OCI-LY1 (cell line): ENCODE measurements around the gene FSTL5.

Experiments used
- H2AFZ ChIP-seq: fragments of 200-600 bp; sonication (generic), shearing (Covaris generic); 2 replicates; pipeline ENCODE4 v1.6.0; 2014; ENCODE audit warnings: antibody characterized with exemption, mild to moderate bottlenecking, low read length
- H3F3A ChIP-seq: fragments of 200-600 bp; sonication (generic), shearing (Covaris generic); 2 replicates; pipeline ENCODE4 v1.6.0; 2014; ENCODE audit warnings: mild to moderate bottlenecking, antibody characterized with exemption, low read length, moderate library complexity; ENCODE audit not compliant: insufficient read depth
- H3K27ac ChIP-seq: fragments of 200-600 bp; sonication (generic); 2 replicates; pipeline ENCODE4 v1.5.1; 2014; ENCODE audit warnings: low read length, mixed run types, mild to moderate bottlenecking, low read depth; ENCODE audit not compliant: poor library complexity, severe bottlenecking
- H3K27me3 ChIP-seq: fragments of 200-600 bp; sonication (generic); 2 replicates; pipeline ENCODE4 v1.6.0; 2014; ENCODE audit warnings: antibody characterized with exemption, mild to moderate bottlenecking, low read length, moderate library complexity; ENCODE audit not compliant: insufficient read depth
- H3K36me3 ChIP-seq: fragments of 200-600 bp; sonication (generic); 2 replicates; pipeline ENCODE4 v1.6.1; 2014; ENCODE audit warnings: mild to moderate bottlenecking, antibody characterized with exemption, low read length, moderate library complexity, mixed read lengths; ENCODE audit not compliant: insufficient read depth
- H3K4me1 ChIP-seq: fragments of 200-600 bp; sonication (generic); 2 replicates; pipeline ENCODE4 v1.5.1; 2014; ENCODE audit warnings: mild to moderate bottlenecking, low read length, moderate library complexity; ENCODE audit not compliant: insufficient read depth, severe bottlenecking
- H3K4me2 ChIP-seq: fragments of 200-600 bp; sonication (generic), shearing (Covaris generic); 2 replicates; pipeline ENCODE4 v1.6.1; 2014; ENCODE audit warnings: low read length
- H3K4me3 ChIP-seq: fragments of 200-600 bp; sonication (generic); 2 replicates; pipeline ENCODE4 v1.5.1; 2014; ENCODE audit warnings: low read length, low read depth, mild to moderate bottlenecking, mixed read lengths; ENCODE audit not compliant: poor library complexity, severe bottlenecking
- H3K79me2 ChIP-seq: fragments of 200-600 bp; shearing (Covaris generic); 2 replicates; pipeline ENCODE4 v1.6.1; 2016; ENCODE audit warnings: mixed run types, low read length, mixed read lengths; ENCODE audit not compliant: insufficient read depth
- H3K9ac ChIP-seq: fragments of 200-600 bp; sonication (generic), shearing (Covaris generic); 2 replicates; pipeline ENCODE4 v1.6.1; 2014; ENCODE audit warnings: mild to moderate bottlenecking, low read length, mixed read lengths
- H3K9me2 ChIP-seq: fragments of 200-600 bp; sonication (generic), shearing (Covaris generic); 2 replicates; pipeline ENCODE4 v1.6.1; 2014; ENCODE audit warnings: low read depth, mild to moderate bottlenecking, low read length, mixed read lengths
- H3K9me3 ChIP-seq: fragments of 200-600 bp; shearing (Covaris generic); 2 replicates; pipeline ENCODE4 v1.6.1; 2014; ENCODE audit warnings: low read length, mixed read lengths
- H4K20me1 ChIP-seq: fragments of 200-600 bp; sonication (generic), shearing (Covaris generic); 2 replicates; pipeline ENCODE4 v1.6.0; 2016; ENCODE audit warnings: mild to moderate bottlenecking, low read length; ENCODE audit not compliant: insufficient read depth
- EZH2 ChIP-seq: fragments of 200-600 bp; sonication (generic), shearing (Covaris generic); IDR thresholded peaks from 2 replicates; pipeline ENCODE4 v1.8.0; 2017; ENCODE audit warnings: borderline replicate concordance, mixed run types, mild to moderate bottlenecking, antibody characterized with exemption, low read length, moderate library complexity, mixed read lengths
- TF ChIP-seq, protein P1 (sequence below): fragments of 200-600 bp; sonication (generic), shearing (Covaris generic); IDR thresholded peaks from 2 replicates; pipeline ENCODE4 v1.5.1; 2017; ENCODE audit warnings: mild to moderate bottlenecking, antibody characterized with exemption, low read length, moderate library complexity, mixed read lengths

Gene FSTL5

DNA sequence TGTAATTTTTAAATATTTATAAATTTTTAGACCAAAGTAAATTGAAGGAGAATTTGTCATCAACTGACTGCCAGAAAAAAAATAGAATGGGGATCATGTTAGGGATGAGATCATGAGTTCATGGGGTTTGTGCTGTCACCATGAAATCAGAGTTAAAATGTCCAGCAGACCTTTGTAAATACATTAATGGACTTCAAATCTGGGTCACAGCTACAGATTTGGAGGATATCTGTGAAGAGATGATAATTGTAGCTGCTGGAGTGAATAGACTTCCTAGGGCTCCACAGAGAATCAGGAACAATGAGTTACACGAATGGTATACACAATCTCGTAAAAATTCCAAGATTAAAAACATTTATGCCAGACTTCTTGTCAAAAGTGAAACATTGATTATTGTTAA, 6.6 kb downstream of the FSTL5 start:
- Histone ChIP-seq H3K36me3 (no peaks in the 10 kb centered on the region), H3K27me3 (no peaks in the 10 kb centered on the region), H3K27ac (no peak overlapping the region), H2AFZ (no peak overlapping the region), H3K79me2 (no peaks in the 10 kb centered on the region), H3F3A (no peaks in the 10 kb centered on the region), H3K9me2 (no peaks in the 10 kb centered on the region), H3K9me3 (no peaks in the 10 kb centered on the region), H3K4me3 (no peak overlapping the region), H4K20me1 (no peaks in the 10 kb centered on the region), H3K9ac (no peak overlapping the region), H3K4me1 (no peaks in the 10 kb centered on the region), H3K4me2 (no peak overlapping the region)
- TF ChIP-seq, protein P1, sequence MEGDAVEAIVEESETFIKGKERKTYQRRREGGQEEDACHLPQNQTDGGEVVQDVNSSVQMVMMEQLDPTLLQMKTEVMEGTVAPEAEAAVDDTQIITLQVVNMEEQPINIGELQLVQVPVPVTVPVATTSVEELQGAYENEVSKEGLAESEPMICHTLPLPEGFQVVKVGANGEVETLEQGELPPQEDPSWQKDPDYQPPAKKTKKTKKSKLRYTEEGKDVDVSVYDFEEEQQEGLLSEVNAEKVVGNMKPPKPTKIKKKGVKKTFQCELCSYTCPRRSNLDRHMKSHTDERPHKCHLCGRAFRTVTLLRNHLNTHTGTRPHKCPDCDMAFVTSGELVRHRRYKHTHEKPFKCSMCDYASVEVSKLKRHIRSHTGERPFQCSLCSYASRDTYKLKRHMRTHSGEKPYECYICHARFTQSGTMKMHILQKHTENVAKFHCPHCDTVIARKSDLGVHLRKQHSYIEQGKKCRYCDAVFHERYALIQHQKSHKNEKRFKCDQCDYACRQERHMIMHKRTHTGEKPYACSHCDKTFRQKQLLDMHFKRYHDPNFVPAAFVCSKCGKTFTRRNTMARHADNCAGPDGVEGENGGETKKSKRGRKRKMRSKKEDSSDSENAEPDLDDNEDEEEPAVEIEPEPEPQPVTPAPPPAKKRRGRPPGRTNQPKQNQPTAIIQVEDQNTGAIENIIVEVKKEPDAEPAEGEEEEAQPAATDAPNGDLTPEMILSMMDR: no peak
- TF ChIP-seq EZH2: no peak

DNA sequence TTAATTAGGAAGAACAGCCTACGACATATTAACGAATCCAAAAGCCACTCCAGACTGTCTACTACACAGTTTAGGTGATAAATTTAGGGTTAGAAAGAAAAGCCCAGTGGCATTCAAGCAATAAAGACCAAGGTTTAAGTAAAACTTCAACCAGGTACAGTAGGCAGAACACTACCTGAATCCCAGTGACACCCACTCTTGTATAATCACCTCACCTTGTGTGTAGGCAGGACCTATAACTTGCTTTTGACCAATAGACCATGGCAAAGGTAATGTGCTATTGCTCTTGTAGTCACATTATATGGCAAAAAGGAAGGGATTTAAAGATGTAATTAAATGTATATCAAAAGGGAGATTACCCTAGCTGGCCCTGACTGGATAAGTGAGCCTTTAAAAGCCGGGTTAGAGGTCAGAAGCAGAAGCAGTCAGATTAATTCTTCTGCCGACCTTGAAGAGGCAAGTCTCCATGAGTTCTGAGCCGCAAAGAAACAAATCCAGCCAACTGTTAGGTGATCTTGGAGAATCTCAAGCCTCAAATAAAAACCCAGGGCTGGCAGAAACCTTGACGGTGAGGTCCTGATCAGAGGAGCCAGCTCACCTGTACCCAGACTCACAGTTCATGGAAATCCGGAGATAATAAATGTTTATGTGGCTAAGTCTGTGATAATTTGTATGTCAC, 8.8 kb downstream of the FSTL5 start:
- TF ChIP-seq EZH2: no peak
- TF ChIP-seq, protein P1: no peak
- Histone ChIP-seq H3K4me2 (no peak overlapping the region), H4K20me1 (no peaks in the 10 kb centered on the region), H3F3A (no peaks in the 10 kb centered on the region), H3K36me3 (no peaks in the 10 kb centered on the region), H3K4me1 (no peaks in the 10 kb centered on the region), H3K9me2 (no peaks in the 10 kb centered on the region), H3K9me3 (no peaks in the 10 kb centered on the region), H3K4me3 (no peak overlapping the region), H3K79me2 (no peaks in the 10 kb centered on the region), H3K27ac (no peak overlapping the region), H3K27me3 (no peaks in the 10 kb centered on the region), H2AFZ (no peak overlapping the region), H3K9ac (no peak overlapping the region)

DNA sequence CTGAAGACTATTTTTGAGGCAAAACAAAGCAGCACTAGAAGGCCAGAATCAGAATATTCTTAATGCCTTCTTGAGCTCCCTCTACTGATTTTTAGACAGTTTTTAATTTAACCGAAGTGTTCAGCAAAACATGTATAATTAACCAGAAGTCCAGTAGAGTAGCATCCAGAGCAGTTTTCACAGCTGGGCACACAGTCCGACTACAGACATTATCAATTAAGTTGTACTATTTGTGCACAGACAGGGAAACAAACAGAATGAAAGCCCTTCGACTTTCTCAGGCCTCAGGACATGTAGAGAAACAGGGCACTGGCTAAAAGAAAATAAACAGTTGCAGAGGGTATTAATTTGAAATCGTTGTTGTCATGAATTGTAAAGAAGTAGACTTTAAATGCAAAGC, 11.9 kb downstream of the FSTL5 start:
- Histone ChIP-seq H3K4me2 (no peak overlapping the region), H3K9me3 (no peaks in the 10 kb centered on the region), H3K4me3 (no peak overlapping the region), H2AFZ (no peak overlapping the region), H3F3A (no peaks in the 10 kb centered on the region), H3K4me1 (no peaks in the 10 kb centered on the region), H3K9ac (no peak overlapping the region), H3K9me2 (no peaks in the 10 kb centered on the region), H3K27ac (no peak overlapping the region), H3K79me2 (no peaks in the 10 kb centered on the region), H3K36me3 (no peaks in the 10 kb centered on the region), H3K27me3 (no peaks in the 10 kb centered on the region), H4K20me1 (no peaks in the 10 kb centered on the region)
- TF ChIP-seq, protein P1: no peak
- no peak for TF ChIP-seq EZH2
